Glomerular visceral epithelial cell (primary cell): ENCODE data around the gene CD79A.
A peak's percentile ranks its signal among the peaks of the same experiment; 100 is the strongest.

Experiments
- DNase-seq: peaks from one replicate; pipeline ENCODE4 v3.0.0-alpha.2; 2016; ENCODE audit errors: extremely low spot score

CD79A gene

GRCh38 chr19:41883821-41884733, 7.0 kb downstream of the CD79A start:
- DNase-seq: peak; percentile 98

GRCh38 chr19:41886761-41887710, 10.0 kb downstream of the CD79A start:
- no peak for DNase-seq

- peak; percentile 85 for DNase-seq
Measured at GRCh38 chr19:41887711-41888382, 10.8 kb downstream of the CD79A start.

- DNase-seq: no peak
Measured at GRCh38 chr19:41888926-41889325, 11.8 kb downstream of the CD79A start.

GRCh38 chr19:41889896-41890295, 12.8 kb downstream of the CD79A start:
- no peak for DNase-seq

- no peak for DNase-seq
Measured at GRCh38 chr19:41890936-41891335, 13.9 kb downstream of the CD79A start.

GRCh38 chr19:41892173-41892902, 15.3 kb downstream of the CD79A start:
- no peak for DNase-seq

GRCh38 chr19:41893899-41894298, 16.8 kb downstream of the CD79A start:
- DNase-seq: no peak

- DNase-seq: no peak
Measured at GRCh38 chr19:41894350-41894749, 17.3 kb downstream of the CD79A start.

GRCh38 chr19:41895745-41896580, 18.9 kb downstream of the CD79A start:
- DNase-seq: no peak

- no peak for DNase-seq
Measured at GRCh38 chr19:41896581-41896942, 19.5 kb downstream of the CD79A start.

- DNase-seq: no peak
Measured at GRCh38 chr19:41897181-41897580, 20.1 kb downstream of the CD79A start.

GRCh38 chr19:41897820-41898219, 20.7 kb downstream of the CD79A start:
- DNase-seq: no peak

GRCh38 chr19:41898235-41898634, 21.2 kb downstream of the CD79A start:
- DNase-seq: no peak

- no peak for DNase-seq
Measured at GRCh38 chr19:41901707-41902360, 24.8 kb downstream of the CD79A start.

GRCh38 chr19:41902594-41902993, 25.5 kb downstream of the CD79A start:
- no peak for DNase-seq

- DNase-seq: no peak
Measured at GRCh38 chr19:41903193-41903953, 26.3 kb downstream of the CD79A start.

- DNase-seq: no peak
Measured at GRCh38 chr19:41904118-41904870, 27.2 kb downstream of the CD79A start.
